ENCODE data around the gene GBA2.

Gene GBA2
- long read RNA-seq, transcript GBA2-203 (17 exons, 3,611 nt) = major isoform, 5 of 18 reads
- long read RNA-seq, partial matches to known transcripts = 4 of 18 reads
- long read RNA-seq, other reads (novel, unspliced or antisense) = 5 of 18 reads

DNA sequence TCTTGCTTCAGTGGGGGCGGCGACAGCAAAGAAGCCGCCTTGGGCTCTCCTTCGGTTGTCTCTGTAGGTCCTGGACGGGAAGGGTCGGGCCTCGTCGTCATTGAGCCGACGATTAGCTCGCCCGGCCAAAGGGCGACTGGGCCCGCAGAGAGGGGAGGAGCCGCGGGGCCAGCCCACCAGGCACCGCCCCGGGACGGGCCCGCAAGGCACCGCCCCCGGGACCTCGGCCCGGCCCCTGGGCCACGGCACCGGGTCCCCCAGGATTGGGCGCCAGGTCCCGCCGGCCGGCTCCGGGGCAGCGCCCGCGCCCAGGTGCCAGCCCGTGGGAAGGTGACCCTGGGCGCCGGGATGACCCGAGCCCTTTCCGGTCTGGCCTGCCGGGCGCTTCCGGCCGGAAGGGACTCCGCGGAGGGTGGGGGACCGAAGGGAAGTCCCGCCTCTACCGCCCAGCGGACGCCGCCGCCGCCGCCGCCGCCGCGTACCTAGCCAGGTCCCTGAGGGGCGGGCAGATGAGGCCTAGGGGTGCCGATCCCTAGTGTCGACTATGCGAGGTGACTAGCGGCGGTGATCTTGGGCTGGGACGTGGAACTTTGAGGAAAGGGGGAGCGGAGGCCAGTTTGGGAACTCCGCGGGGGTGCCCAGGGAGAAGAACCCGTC lies at the start of gene GBA2, which contains the start of gene RGP1:
GBA2 (minus strand) TSS at position 371 of the 657 bp plus-strand sequence. CDS start 524 bp downstream, outside the sequence.
RGP1 (plus strand) TSS at position 430 of the 657 bp plus-strand sequence. CDS start 469 bp downstream, outside the sequence.
- DNase-seq (ENCODE audit: low read depth in 1 of 2, low spot score in 1 of 2) = peak; percentile 65 to 68
- H3K27me3 ChIP-seq (ENCODE audit: insufficient read depth, poor library complexity, severe bottlenecking) = no peaks in the 10 kb centered on the region
- H3K4me3 ChIP-seq (replicated peaks; ENCODE audit: insufficient read depth, low read length) = peak within 1 kb of the TSS; percentile 88
- H3K27ac ChIP-seq (replicated peaks) = peak within 1 kb of the TSS; percentile 61
- no peak for TF ChIP-seq POLR2AphosphoS5 (IDR thresholded peaks at IDR 0.05; ENCODE audit: low read depth)
- TF ChIP-seq SPI1 (IDR thresholded peaks at IDR 0.05; ENCODE audit: borderline replicate concordance, low read depth) = peak; percentile 37; the same call in 1 of the 2 replicates
- TF ChIP-seq, protein P1, sequence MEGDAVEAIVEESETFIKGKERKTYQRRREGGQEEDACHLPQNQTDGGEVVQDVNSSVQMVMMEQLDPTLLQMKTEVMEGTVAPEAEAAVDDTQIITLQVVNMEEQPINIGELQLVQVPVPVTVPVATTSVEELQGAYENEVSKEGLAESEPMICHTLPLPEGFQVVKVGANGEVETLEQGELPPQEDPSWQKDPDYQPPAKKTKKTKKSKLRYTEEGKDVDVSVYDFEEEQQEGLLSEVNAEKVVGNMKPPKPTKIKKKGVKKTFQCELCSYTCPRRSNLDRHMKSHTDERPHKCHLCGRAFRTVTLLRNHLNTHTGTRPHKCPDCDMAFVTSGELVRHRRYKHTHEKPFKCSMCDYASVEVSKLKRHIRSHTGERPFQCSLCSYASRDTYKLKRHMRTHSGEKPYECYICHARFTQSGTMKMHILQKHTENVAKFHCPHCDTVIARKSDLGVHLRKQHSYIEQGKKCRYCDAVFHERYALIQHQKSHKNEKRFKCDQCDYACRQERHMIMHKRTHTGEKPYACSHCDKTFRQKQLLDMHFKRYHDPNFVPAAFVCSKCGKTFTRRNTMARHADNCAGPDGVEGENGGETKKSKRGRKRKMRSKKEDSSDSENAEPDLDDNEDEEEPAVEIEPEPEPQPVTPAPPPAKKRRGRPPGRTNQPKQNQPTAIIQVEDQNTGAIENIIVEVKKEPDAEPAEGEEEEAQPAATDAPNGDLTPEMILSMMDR (IDR thresholded peaks at IDR 0.05; ENCODE audit: insufficient read depth, low read length) = no peak
- TF ChIP-seq, protein P2, sequence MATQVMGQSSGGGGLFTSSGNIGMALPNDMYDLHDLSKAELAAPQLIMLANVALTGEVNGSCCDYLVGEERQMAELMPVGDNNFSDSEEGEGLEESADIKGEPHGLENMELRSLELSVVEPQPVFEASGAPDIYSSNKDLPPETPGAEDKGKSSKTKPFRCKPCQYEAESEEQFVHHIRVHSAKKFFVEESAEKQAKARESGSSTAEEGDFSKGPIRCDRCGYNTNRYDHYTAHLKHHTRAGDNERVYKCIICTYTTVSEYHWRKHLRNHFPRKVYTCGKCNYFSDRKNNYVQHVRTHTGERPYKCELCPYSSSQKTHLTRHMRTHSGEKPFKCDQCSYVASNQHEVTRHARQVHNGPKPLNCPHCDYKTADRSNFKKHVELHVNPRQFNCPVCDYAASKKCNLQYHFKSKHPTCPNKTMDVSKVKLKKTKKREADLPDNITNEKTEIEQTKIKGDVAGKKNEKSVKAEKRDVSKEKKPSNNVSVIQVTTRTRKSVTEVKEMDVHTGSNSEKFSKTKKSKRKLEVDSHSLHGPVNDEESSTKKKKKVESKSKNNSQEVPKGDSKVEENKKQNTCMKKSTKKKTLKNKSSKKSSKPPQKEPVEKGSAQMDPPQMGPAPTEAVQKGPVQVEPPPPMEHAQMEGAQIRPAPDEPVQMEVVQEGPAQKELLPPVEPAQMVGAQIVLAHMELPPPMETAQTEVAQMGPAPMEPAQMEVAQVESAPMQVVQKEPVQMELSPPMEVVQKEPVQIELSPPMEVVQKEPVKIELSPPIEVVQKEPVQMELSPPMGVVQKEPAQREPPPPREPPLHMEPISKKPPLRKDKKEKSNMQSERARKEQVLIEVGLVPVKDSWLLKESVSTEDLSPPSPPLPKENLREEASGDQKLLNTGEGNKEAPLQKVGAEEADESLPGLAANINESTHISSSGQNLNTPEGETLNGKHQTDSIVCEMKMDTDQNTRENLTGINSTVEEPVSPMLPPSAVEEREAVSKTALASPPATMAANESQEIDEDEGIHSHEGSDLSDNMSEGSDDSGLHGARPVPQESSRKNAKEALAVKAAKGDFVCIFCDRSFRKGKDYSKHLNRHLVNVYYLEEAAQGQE (IDR thresholded peaks at IDR 0.05; ENCODE audit: insufficient replicate concordance, low read depth) = no peak
- peak; percentile 89 for TF ChIP-seq GABPA (IDR thresholded peaks at IDR 0.05; ENCODE audit: low read depth)

GRCh38 chr9:35797311-35798109 lies 48.5 kb upstream of the GBA2 start:
- H3K27me3 ChIP-seq (ENCODE audit: insufficient read depth, poor library complexity, severe bottlenecking) = no peaks in the 10 kb centered on the region
- no peak overlapping the region for H3K27ac ChIP-seq (replicated peaks)
- TF ChIP-seq, protein P2 (IDR thresholded peaks at IDR 0.05; ENCODE audit: insufficient replicate concordance, low read depth) = no peak
- TF ChIP-seq, protein P1 (IDR thresholded peaks at IDR 0.05; ENCODE audit: insufficient read depth, low read length) = no peak
- TF ChIP-seq SPI1 (IDR thresholded peaks at IDR 0.05; ENCODE audit: borderline replicate concordance, low read depth) (no peak), POLR2AphosphoS5 (IDR thresholded peaks at IDR 0.05; ENCODE audit: low read depth) (no peak), GABPA (IDR thresholded peaks at IDR 0.05; ENCODE audit: low read depth) (no peak)
- H3K4me3 ChIP-seq (replicated peaks; ENCODE audit: insufficient read depth, low read length) = no peak overlapping the region
- no peak for DNase-seq (ENCODE audit: low read depth in 1 of 2, low spot score in 1 of 2)

GRCh38 chr9:35795695-35796094 lies 46.7 kb upstream of the GBA2 start:
- Histone ChIP-seq H3K4me3 (replicated peaks; ENCODE audit: insufficient read depth, low read length) (no peak overlapping the region), H3K27ac (replicated peaks) (no peak overlapping the region), H3K27me3 (ENCODE audit: insufficient read depth, poor library complexity, severe bottlenecking) (no peaks in the 10 kb centered on the region)
- TF ChIP-seq, protein P1 (IDR thresholded peaks at IDR 0.05; ENCODE audit: insufficient read depth, low read length) = no peak
- TF ChIP-seq POLR2AphosphoS5 (IDR thresholded peaks at IDR 0.05; ENCODE audit: low read depth) (no peak), SPI1 (IDR thresholded peaks at IDR 0.05; ENCODE audit: borderline replicate concordance, low read depth) (no peak), GABPA (IDR thresholded peaks at IDR 0.05; ENCODE audit: low read depth) (no peak)
- TF ChIP-seq, protein P2 (IDR thresholded peaks at IDR 0.05; ENCODE audit: insufficient replicate concordance, low read depth) = no peak
- no peak for DNase-seq (ENCODE audit: low read depth in 1 of 2, low spot score in 1 of 2)
